ENCODE measurements around the gene KRTAP8-1. TPM values are rescaled to one million over a fixed set of nuclear protein-coding genes. Genes with fewer than 3 reads are reported as not detected.

The KRTAP8-1 gene, protein sequence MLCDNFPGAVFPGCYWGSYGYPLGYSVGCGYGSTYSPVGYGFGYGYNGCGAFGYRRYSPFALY
- total RNA-seq (2022; extraction: Qiagen RNA extraction; ENCODE audit: low read depth) = not detected in 5 replicates

DNA sequence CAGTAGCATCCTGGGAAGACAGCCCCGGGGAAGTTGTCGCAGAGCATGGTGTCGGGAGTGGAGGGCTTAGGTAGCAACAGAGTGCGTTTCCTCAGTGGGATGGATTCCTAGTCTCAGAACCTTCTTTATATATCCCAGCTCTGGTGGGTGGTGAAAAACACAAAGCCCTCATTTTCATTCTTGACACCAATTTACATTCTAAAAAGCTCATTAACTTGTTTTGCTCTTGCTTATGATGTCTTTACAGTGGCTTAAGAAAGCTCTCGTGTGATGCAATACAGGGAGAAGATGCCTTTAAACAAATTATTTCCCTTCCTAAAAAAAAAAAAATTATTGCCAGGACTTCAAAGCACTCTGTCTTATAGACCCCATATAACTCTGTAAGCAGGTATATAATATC, at the start of gene KRTAP8-1:
TSS of gene KRTAP8-1 (minus strand) at position 101 of the 400 bp plus-strand sequence. CDS start at position 47, 54 bp downstream.

GRCh38 chr21:30829659-30830058, 16.6 kb upstream of the KRTAP8-1 start, which contains the start of gene KRTAP7-1:
KRTAP7-1 (minus strand) TSS chr21:30829759; CDS start chr21:30829698, 61 bp downstream.

Other genes with a start within 250 kb of the KRTAP8-1 start
- not detected in 5 replicates for gene KRTAP22-2, start 222.9 kb downstream of the KRTAP8-1 start, total RNA-seq (2022; extraction: Qiagen RNA extraction; ENCODE audit: low read depth)
- gene KRTAP6-3, start 220.8 kb downstream of the KRTAP8-1 start, total RNA-seq (2022; extraction: Qiagen RNA extraction; ENCODE audit: low read depth) = not detected in 5 replicates
- gene KRTAP6-2, start 214.4 kb downstream of the KRTAP8-1 start, total RNA-seq (2022; extraction: Qiagen RNA extraction; ENCODE audit: low read depth) = not detected in 5 replicates
- not detected in 5 replicates for gene KRTAP22-1, start 212.2 kb downstream of the KRTAP8-1 start, total RNA-seq (2022; extraction: Qiagen RNA extraction; ENCODE audit: low read depth)
- not detected in 5 replicates for gene KRTAP6-1, start 199.3 kb downstream of the KRTAP8-1 start, total RNA-seq (2022; extraction: Qiagen RNA extraction; ENCODE audit: low read depth)
- not detected in 5 replicates for gene KRTAP20-1, start 196.8 kb downstream of the KRTAP8-1 start, total RNA-seq (2022; extraction: Qiagen RNA extraction; ENCODE audit: low read depth)
- gene KRTAP20-4, start 192.6 kb downstream of the KRTAP8-1 start, total RNA-seq (2022; extraction: Qiagen RNA extraction; ENCODE audit: low read depth) = not detected in 5 replicates
- not detected in 5 replicates for gene KRTAP20-2, start 178.1 kb downstream of the KRTAP8-1 start, total RNA-seq (2022; extraction: Qiagen RNA extraction; ENCODE audit: low read depth)
- gene KRTAP20-3, start 170.4 kb downstream of the KRTAP8-1 start, total RNA-seq (2022; extraction: Qiagen RNA extraction; ENCODE audit: low read depth) = not detected in 5 replicates
- gene KRTAP21-3, start 94.5 kb downstream of the KRTAP8-1 start, total RNA-seq (2022; extraction: Qiagen RNA extraction; ENCODE audit: low read depth) = not detected in 5 replicates
- not detected in 5 replicates for gene KRTAP21-2, start 66.0 kb downstream of the KRTAP8-1 start, total RNA-seq (2022; extraction: Qiagen RNA extraction; ENCODE audit: low read depth)
- not detected in 5 replicates for gene KRTAP21-1, start 57.8 kb downstream of the KRTAP8-1 start, total RNA-seq (2022; extraction: Qiagen RNA extraction; ENCODE audit: low read depth)
- not detected in 5 replicates for gene KRTAP7-1, start 16.5 kb upstream of the KRTAP8-1 start, total RNA-seq (2022; extraction: Qiagen RNA extraction; ENCODE audit: low read depth)
- not detected in 5 replicates for gene KRTAP11-1, start 68.3 kb upstream of the KRTAP8-1 start, total RNA-seq (2022; extraction: Qiagen RNA extraction; ENCODE audit: low read depth)
- gene KRTAP19-8, start 225.2 kb upstream of the KRTAP8-1 start, total RNA-seq (2022; extraction: Qiagen RNA extraction; ENCODE audit: low read depth) = not detected in 5 replicates

Measured in A549 treated with DMSO at 1 μM for 4 hours (cell line).